HepG2 (cell line): Measurements from ENCODE around the gene UBE3D. TPM values are rescaled to one million over a fixed set of nuclear protein-coding genes. Genes with fewer than 3 reads are reported as not detected.

Source experiments
- ATAC-seq: fragments of 200-7000 bp; cut with Tn5 transposase; 3 replicates; pipeline ENCODE4 v1.9.1; 2020; ENCODE audit warnings: mild to moderate bottlenecking, moderate library complexity
- BruUV-seq: library from RNA; stranded (reverse); fragments of 400-500 nt; replicated peaks from 2 replicates; lab custom pipeline; 2021; lab: Mats Ljungman, UMichigan
- CTCF ChIA-PET: fragments of 300-600 bp; formaldehyde crosslinking; extraction: SDS; loops from one replicate; lab custom pipeline; 2021; ENCODE audit warnings: low total read pairs, inconsistent platforms, low intra/inter-chr PET ratio; lab: Yijun Ruan, JAX
- POLR2A ChIA-PET: fragments of 350-600 bp; sonication (Branson Sonifier 250); formaldehyde crosslinking; loops from one replicate; lab custom pipeline; 2020; ENCODE audit warnings: antibody characterized with exemption, inconsistent platforms; lab: Yijun Ruan, JAX
- DNase-seq: peaks from one replicate; pipeline ENCODE4 v3.0.0-alpha.2; 2015; ENCODE audit warnings: low spot score
- FAIRE-seq: peaks from 3 replicates; lab custom pipeline; 2011; peaks lifted over from hg19 to GRCh38; lab: Jason Lieb, UNC
- H2AFZ ChIP-seq: one replicate; pipeline ENCODE4 v1.6.1; 2011; ENCODE audit warnings: low read length, inconsistent platforms
- H3K27ac ChIP-seq: fragments of 300-600 bp; 3 replicates; pipeline ENCODE4 v1.8.0; 2011; ENCODE audit warnings: mixed run types, mild to moderate bottlenecking, mixed read lengths, low read length, inconsistent platforms; ENCODE audit not compliant: insufficient read depth; ENCODE audit errors: extremely low read length
- H3K27me3 ChIP-seq, 2 experiments: fragments of 200-600 bp in 1 of 2; 2 replicates in 1 of 2; 3 replicates in 1 of 2; pipeline versions ENCODE4 v1.6.0 to v1.8.0; 2011; ENCODE audit warnings: low read length in 2 of 2, mild to moderate bottlenecking in 2 of 2, moderate library complexity in 2 of 2, inconsistent platforms in 1 of 2; ENCODE audit not compliant: insufficient read depth in 2 of 2, control insufficient read depth in 1 of 2
- H3K36me3 ChIP-seq, 2 experiments: fragments of 200-600 bp in 1 of 2; replicated peaks in 1 of 2; 2 replicates in 1 of 2; 3 replicates in 1 of 2; pipeline versions ENCODE4 v1.5.1 to v1.8.0; 2011; ENCODE audit warnings: low read length in 2 of 2, inconsistent platforms in 1 of 2; ENCODE audit not compliant: insufficient read depth in 2 of 2, control insufficient read depth in 1 of 2
- H3K4me1 ChIP-seq: 2 replicates; pipeline ENCODE4 v1.5.1; 2012; ENCODE audit warnings: low read length, inconsistent platforms; ENCODE audit not compliant: insufficient read depth
- H3K4me2 ChIP-seq: 2 replicates; pipeline ENCODE4 v1.6.0; 2011; ENCODE audit warnings: low read depth, low read length, inconsistent platforms
- H3K4me3 ChIP-seq, 3 experiments: fragments of 200-600 bp in 1 of 3; sonication (generic), shearing (Covaris generic) in 1 of 3; replicated peaks in 1 of 3; 2 replicates each; pipeline ENCODE4 v1.5.1; 2011 to 2016; ENCODE audit warnings: low read length in 3 of 3, inconsistent platforms in 2 of 3, low read depth in 2 of 3, mild to moderate bottlenecking in 2 of 3, control low read depth in 1 of 3, mixed read lengths in 1 of 3; ENCODE audit not compliant: insufficient read depth in 1 of 3
- H3K79me2 ChIP-seq: one replicate; pipeline ENCODE4 v1.6.1; 2011; ENCODE audit warnings: low read length, inconsistent platforms; ENCODE audit not compliant: insufficient read depth
- H3K9ac ChIP-seq: 2 replicates; pipeline ENCODE4 v1.6.0; 2011; ENCODE audit warnings: mild to moderate bottlenecking, low read depth, low read length, inconsistent platforms; ENCODE audit not compliant: insufficient read depth
- H3K9me3 ChIP-seq: 2 replicates; pipeline ENCODE4 v1.5.1; 2012; ENCODE audit warnings: mild to moderate bottlenecking, low read length
- H4K20me1 ChIP-seq: 2 replicates; pipeline ENCODE4 v1.6.0; 2011; ENCODE audit warnings: inconsistent platforms, mild to moderate bottlenecking, low read length, moderate library complexity; ENCODE audit not compliant: insufficient read depth
- MTF1 ChIP-seq: sonication (generic); formaldehyde crosslinking; IDR thresholded peaks from 2 replicates; pipeline ENCODE4 v1.5.0; 2020; ENCODE audit warnings: missing genetic modification reagents
- PCBP2 ChIP-seq: fragments of 200-400 bp; formaldehyde crosslinking; optimal IDR thresholded peaks from 2 replicates; pipeline ENCODE3; 2018; ENCODE audit warnings: low read length, low read depth; ENCODE audit not compliant: poor library complexity, severe bottlenecking
- REXO4 ChIP-seq: sonication (generic); formaldehyde crosslinking; IDR thresholded peaks from 2 replicates; pipeline ENCODE4 v1.8.0; 2022; ENCODE audit warnings: missing genetic modification reagents, mild to moderate bottlenecking, borderline replicate concordance
- TMF1 ChIP-seq: sonication (generic); formaldehyde crosslinking; IDR thresholded peaks from 2 replicates; pipeline ENCODE4 v1.8.1; 2022; ENCODE audit warnings: low read depth, missing genetic modification reagents
- ZNF337 ChIP-seq: sonication (generic); formaldehyde crosslinking; IDR thresholded peaks from 2 replicates; pipeline ENCODE4 v1.5.1; 2020; ENCODE audit warnings: missing genetic modification reagents, low read depth, mild to moderate bottlenecking, borderline replicate concordance
- ZNF496 ChIP-seq: sonication (generic); formaldehyde crosslinking; IDR thresholded peaks from 2 replicates; pipeline ENCODE4 v1.8.1; 2023; ENCODE audit warnings: mild to moderate bottlenecking, moderate library complexity, missing genetic modification reagents; ENCODE audit not compliant: insufficient replicate concordance
- in situ Hi-C: cut with HindIII; loops from 2 replicates; pipeline ENCODE4 v1.10.0; 2017; ENCODE audit warnings: low pct_unique_long_range_greater_than_20kb; ENCODE audit not compliant: extremely low pct_ligation_motif_present
- intact Hi-C: fragments of 100-400 bp; cut with micrococcal nuclease; formaldehyde crosslinking; loops from one replicate; pipeline ENCODE4 v1.10.0; 2022; ENCODE audit not compliant: unreplicated experiment
- polyA plus RNA-seq, 8 experiments: library from polyadenylated mRNA; depleted of rRNA in 3 of 8; stranded (reverse) in 7 of 8; unstranded in 1 of 8; fragments of >200 nt; fragmentation: Illumina TruSeq in 4 of 8; extraction: Trizol in 4 of 8; gene quantifications; 2 replicates each; pipeline versions ENCODE4 v1.2.1 to v1.2.3, GENCODE V29; 2011 to 2016; ENCODE audit warnings: low read depth in 4 of 8, missing spikeins in 1 of 8, mixed read lengths in 1 of 8; ENCODE audit not compliant: insufficient read depth in 1 of 8
- total RNA-seq, 5 experiments: library from RNA; depleted of rRNA; stranded (reverse); fragments of >200 nt; fragmentation: Illumina TruSeq; extraction: Trizol; gene quantifications; 2 replicates each; pipeline ENCODE4 v1.2.3, GENCODE V29; 2016; ENCODE audit warnings: low read depth in 1 of 5
- TF ChIP-seq, protein P1 (sequence below): sonication (generic); formaldehyde crosslinking; IDR thresholded peaks from 2 replicates; pipeline ENCODE4 v1.4.0; 2020; ENCODE audit warnings: mild to moderate bottlenecking, missing genetic modification reagents
- TF ChIP-seq, protein P2 (sequence below): IDR thresholded peaks from 2 replicates; pipeline ENCODE4 v1.6.1; 2016; ENCODE audit warnings: mild to moderate bottlenecking
- TF ChIP-seq, protein P3 (sequence below): IDR thresholded peaks from 2 replicates; pipeline ENCODE4 v1.4.0; 2020; ENCODE audit warnings: mild to moderate bottlenecking, missing genetic modification reagents

Gene UBE3D
- total and polyA plus RNA-seq, 2 of the 13 experiments (the other 11 are each of a cell fraction or from before 2014, with no cell fraction given) = 5.1 to 11.4 TPM

DNA sequence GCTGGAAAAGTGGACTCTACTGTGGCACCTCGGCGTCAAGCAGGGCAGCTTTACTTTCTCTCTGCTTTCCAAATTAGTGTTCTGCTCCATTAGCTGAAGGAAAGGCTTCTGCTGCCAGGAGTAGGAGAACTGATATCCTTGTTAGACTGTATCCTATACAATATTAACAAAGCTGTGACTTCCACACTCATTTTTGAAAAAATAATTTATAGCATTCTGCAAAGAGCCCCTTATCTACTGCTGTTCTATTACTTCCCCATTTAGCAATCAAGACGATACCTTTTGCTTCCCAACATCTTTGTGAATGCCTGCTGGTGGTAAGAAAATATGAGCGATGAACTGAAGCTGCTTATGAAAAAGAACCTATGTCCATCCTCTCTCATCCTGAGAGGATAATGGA lies 151.1 kb downstream of the UBE3D start (continued):
- TF ChIP-seq, protein P1, sequence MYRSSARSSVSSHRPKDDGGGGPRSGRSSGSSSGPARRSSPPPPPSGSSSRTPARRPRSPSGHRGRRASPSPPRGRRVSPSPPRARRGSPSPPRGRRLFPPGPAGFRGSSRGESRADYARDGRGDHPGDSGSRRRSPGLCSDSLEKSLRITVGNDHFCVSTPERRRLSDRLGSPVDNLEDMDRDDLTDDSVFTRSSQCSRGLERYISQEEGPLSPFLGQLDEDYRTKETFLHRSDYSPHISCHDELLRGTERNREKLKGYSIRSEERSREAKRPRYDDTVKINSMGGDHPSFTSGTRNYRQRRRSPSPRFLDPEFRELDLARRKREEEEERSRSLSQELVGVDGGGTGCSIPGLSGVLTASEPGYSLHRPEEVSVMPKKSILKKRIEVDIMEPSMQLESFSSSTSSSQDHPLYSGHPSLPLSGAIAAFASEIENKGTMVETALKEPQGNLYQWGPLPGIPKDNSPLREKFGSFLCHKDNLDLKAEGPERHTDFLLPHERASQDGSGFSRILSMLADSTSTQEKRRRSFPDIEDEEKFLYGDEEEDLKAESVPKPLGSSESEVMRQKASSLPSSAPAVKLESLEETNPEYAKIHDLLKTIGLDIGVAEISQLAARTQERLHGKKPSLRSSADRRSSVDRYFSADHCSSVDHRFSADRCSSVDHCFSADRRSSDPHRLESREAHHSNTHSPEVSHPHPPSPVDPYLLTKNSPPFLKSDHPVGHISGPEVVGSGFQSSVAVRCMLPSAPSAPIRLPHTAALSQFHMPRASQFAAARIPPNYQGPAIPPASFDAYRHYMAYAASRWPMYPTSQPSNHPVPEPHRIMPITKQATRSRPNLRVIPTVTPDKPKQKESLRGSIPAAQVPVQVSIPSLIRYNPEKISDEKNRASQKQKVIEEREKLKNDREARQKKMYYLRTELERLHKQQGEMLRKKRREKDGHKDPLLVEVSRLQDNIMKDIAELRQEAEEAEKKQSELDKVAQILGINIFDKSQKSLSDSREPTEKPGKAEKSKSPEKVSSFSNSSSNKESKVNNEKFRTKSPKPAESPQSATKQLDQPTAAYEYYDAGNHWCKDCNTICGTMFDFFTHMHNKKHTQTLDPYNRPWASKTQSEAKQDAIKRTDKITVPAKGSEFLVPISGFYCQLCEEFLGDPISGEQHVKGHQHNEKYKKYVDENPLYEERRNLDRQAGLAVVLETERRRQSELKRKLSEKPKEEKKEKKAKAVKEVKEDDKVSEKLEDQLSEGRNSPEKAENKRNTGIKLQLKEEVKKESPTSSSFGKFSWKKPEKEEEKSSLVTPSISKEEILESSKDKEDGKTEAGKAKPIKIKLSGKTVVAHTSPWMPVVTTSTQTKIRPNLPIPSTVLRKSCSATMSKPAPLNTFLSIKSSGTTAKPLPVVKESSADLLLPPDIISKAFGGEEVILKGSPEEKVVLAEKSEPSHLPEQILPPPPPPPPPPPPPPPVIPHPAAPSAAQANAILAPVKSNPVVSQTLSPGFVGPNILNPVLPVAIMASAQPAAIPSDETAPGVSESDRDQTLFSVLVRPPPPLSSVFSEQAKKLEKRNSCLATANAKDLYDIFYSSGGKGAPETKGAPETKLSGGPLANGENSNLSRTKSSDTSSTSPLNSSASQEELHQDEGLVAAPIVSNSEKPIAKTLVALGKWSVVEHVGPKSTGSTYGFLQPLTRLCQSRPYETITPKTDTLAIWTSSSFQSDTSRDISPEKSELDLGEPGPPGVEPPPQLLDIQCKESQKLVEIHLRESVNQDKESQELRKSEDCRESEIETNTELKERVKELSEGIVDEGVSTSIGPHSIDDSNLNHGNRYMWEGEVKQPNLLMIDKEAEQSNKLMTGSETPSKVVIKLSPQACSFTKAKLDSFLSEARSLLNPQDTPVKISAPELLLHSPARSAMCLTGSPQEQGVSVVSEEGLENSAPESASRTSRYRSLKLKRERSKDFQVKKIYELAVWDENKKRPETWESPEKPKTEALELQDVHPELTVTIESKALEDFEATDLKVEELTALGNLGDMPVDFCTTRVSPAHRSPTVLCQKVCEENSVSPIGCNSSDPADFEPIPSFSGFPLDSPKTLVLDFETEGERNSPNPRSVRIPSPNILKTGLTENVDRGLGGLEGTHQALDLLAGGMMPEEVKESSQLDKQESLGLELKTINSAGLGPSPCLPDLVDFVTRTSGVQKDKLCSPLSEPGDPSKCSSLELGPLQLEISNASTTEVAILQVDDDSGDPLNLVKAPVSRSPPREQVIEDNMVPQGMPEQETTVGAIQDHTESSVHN (CRISPR knock-in tag) = no peak
- no peak for TF ChIP-seq TMF1 (CRISPR knock-in tag)
- TF ChIP-seq, protein P2, sequence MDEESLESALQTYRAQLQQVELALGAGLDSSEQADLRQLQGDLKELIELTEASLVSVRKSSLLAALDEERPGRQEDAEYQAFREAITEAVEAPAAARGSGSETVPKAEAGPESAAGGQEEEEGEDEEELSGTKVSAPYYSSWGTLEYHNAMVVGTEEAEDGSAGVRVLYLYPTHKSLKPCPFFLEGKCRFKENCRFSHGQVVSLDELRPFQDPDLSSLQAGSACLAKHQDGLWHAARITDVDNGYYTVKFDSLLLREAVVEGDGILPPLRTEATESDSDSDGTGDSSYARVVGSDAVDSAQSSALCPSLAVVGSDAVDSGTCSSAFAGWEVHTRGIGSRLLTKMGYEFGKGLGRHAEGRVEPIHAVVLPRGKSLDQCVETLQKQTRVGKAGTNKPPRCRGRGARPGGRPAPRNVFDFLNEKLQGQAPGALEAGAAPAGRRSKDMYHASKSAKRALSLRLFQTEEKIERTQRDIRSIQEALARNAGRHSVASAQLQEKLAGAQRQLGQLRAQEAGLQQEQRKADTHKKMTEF (CRISPR knock-in tag) = no peak

DNA sequence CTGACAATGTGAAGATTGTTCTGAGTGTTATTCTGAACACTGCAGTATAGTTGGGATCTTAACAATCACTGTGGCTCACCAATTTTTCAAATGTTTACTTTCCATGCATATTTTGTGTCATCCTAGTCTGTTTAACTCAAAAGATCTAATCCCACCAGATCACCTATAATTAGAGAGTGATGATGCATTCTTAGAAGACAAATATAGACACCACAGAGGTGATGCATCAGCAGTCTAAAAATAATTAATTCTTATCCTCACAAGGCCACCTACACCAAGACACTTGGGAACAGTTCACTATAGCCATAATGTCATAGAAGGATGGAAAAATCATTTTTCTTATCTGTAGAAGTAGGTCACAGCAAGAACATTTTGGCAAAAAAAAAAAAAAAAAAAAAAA lies 154.8 kb downstream of the UBE3D start:
- ChIA-PET CTCF (no interaction called here), POLR2A (no interaction called here)
- no peaks in the 10 kb centered on the region for H3K4me1 ChIP-seq
- no peaks in the 10 kb centered on the region for H3K79me2 ChIP-seq
- DNase-seq (no peak), FAIRE-seq (no peak), ATAC-seq (no peak)
- H4K20me1 ChIP-seq = no peaks in the 10 kb centered on the region
- no peak overlapping the region for H3K4me3 ChIP-seq
- no peak overlapping the region for H3K9ac ChIP-seq
- H3K36me3 ChIP-seq = no peaks in the 10 kb centered on the region
- no peak overlapping the region for H2AFZ ChIP-seq
- H3K27me3 ChIP-seq = no peaks in the 10 kb centered on the region
- intact Hi-C loops (no loop called here), in situ Hi-C loops (no loop called here)
- no peak overlapping the region for H3K4me2 ChIP-seq
- no TSS peak for BruUV-seq
- H3K27ac ChIP-seq = no peak overlapping the region
- no peaks in the 10 kb centered on the region for H3K9me3 ChIP-seq
- TF ChIP-seq PCBP2 = no peak
- TF ChIP-seq ZNF496 = no peak
- no peak for TF ChIP-seq REXO4 (CRISPR knock-in tag)
- TF ChIP-seq MTF1 = no peak
- TF ChIP-seq ZNF337 (CRISPR knock-in tag) = no peak
- TF ChIP-seq, protein P3, sequence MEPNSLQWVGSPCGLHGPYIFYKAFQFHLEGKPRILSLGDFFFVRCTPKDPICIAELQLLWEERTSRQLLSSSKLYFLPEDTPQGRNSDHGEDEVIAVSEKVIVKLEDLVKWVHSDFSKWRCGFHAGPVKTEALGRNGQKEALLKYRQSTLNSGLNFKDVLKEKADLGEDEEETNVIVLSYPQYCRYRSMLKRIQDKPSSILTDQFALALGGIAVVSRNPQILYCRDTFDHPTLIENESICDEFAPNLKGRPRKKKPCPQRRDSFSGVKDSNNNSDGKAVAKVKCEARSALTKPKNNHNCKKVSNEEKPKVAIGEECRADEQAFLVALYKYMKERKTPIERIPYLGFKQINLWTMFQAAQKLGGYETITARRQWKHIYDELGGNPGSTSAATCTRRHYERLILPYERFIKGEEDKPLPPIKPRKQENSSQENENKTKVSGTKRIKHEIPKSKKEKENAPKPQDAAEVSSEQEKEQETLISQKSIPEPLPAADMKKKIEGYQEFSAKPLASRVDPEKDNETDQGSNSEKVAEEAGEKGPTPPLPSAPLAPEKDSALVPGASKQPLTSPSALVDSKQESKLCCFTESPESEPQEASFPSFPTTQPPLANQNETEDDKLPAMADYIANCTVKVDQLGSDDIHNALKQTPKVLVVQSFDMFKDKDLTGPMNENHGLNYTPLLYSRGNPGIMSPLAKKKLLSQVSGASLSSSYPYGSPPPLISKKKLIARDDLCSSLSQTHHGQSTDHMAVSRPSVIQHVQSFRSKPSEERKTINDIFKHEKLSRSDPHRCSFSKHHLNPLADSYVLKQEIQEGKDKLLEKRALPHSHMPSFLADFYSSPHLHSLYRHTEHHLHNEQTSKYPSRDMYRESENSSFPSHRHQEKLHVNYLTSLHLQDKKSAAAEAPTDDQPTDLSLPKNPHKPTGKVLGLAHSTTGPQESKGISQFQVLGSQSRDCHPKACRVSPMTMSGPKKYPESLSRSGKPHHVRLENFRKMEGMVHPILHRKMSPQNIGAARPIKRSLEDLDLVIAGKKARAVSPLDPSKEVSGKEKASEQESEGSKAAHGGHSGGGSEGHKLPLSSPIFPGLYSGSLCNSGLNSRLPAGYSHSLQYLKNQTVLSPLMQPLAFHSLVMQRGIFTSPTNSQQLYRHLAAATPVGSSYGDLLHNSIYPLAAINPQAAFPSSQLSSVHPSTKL = no peak
